Effector CD8-positive, alpha-beta T cell (primary cell): ENCODE data around the gene HSPBAP1.
"Not testable (repeated sequence)": the region's sequence is repeated elsewhere in the genome, so short reads cannot be mapped to it uniquely, and the experiment has no call there.

Experiments used
- DNase-seq: peaks from one replicate; lab custom pipeline; 2025; lab: John Stamatoyannopoulos, UW

Gene HSPBAP1

GRCh38 chr3:122739172-122739571 lies 54.5 kb downstream of the HSPBAP1 start:
- DNase-seq = no peak

GRCh38 chr3:122732682-122733525 lies 60.7 kb downstream of the HSPBAP1 start:
- not testable (repeated sequence) for DNase-seq

GRCh38 chr3:122730240-122730639 lies 63.4 kb downstream of the HSPBAP1 start:
- DNase-seq = no peak

GRCh38 chr3:122728756-122729514 lies 64.7 kb downstream of the HSPBAP1 start:
- no peak for DNase-seq

- no peak for DNase-seq
These were observed 65.4 kb downstream of the HSPBAP1 start for GRCh38 chr3:122728186-122728585.

GRCh38 chr3:122727766-122728165 lies 65.9 kb downstream of the HSPBAP1 start:
- no peak for DNase-seq

GRCh38 chr3:122727294-122727693 lies 66.3 kb downstream of the HSPBAP1 start:
- DNase-seq = no peak

GRCh38 chr3:122725106-122725505 lies 68.5 kb downstream of the HSPBAP1 start:
- DNase-seq = no peak

GRCh38 chr3:122719273-122719921 lies 74.2 kb downstream of the HSPBAP1 start:
- no peak for DNase-seq

GRCh38 chr3:122716667-122717066 lies 77.0 kb downstream of the HSPBAP1 start:
- DNase-seq = no peak

GRCh38 chr3:122714273-122714672 lies 79.4 kb downstream of the HSPBAP1 start:
- DNase-seq = no peak

GRCh38 chr3:122710616-122711251 lies 82.9 kb downstream of the HSPBAP1 start:
- not testable (repeated sequence) for DNase-seq

GRCh38 chr3:122705379-122705778 lies 88.3 kb downstream of the HSPBAP1 start:
- DNase-seq = no peak

- DNase-seq = no peak
These were observed 93.4 kb downstream of the HSPBAP1 start for GRCh38 chr3:122700193-122700592.

- no peak for DNase-seq
These were observed 95.5 kb downstream of the HSPBAP1 start for GRCh38 chr3:122697952-122698620.

- no peak for DNase-seq
These were observed 97.6 kb downstream of the HSPBAP1 start for GRCh38 chr3:122695927-122696561.

GRCh38 chr3:122694966-122695365 lies 98.7 kb downstream of the HSPBAP1 start:
- no peak for DNase-seq

GRCh38 chr3:122692674-122693073 lies 101.0 kb downstream of the HSPBAP1 start:
- no peak for DNase-seq

GRCh38 chr3:122691195-122691594 lies 102.4 kb downstream of the HSPBAP1 start:
- DNase-seq = no peak

GRCh38 chr3:122690096-122690495 lies 103.5 kb downstream of the HSPBAP1 start:
- no peak for DNase-seq
